Mucosa of descending colon (tissue), 3 donors: ENCODE results near the gene HILPDA. TPM values are rescaled to one million over a fixed set of nuclear protein-coding genes. Genes with fewer than 3 reads are reported as not detected.
"Not testable (repeated sequence)": the region's sequence is repeated elsewhere in the genome, so short reads cannot be mapped to it uniquely, and the experiment has no call there.

Experiments
- ATAC-seq: fragments of 200-7000 bp; cut with Tn5 transposase; one replicate; pipeline ENCODE4 v1.9.1; 2020; ENCODE audit warnings: mild to moderate bottlenecking, moderate library complexity
- DNase-seq, 3 donors: peaks; one replicate each; pipeline ENCODE4 v3.0.0-alpha.2; 2020
- H3K36me3 ChIP-seq: fragments of 200-600 bp; one replicate; pipeline ENCODE4 v1.8.0; 2021; ENCODE audit warnings: low read depth, mild to moderate bottlenecking
- H3K4me1 ChIP-seq: fragments of 200-600 bp; one replicate; pipeline ENCODE4 v1.8.0; 2021; ENCODE audit warnings: low read depth, mild to moderate bottlenecking
- H3K4me3 ChIP-seq: fragments of 200-600 bp; one replicate; pipeline ENCODE4 v1.8.0; 2021; ENCODE audit warnings: mild to moderate bottlenecking
- H3K9me3 ChIP-seq: fragments of 200-600 bp; one replicate; pipeline ENCODE4 v1.8.0; 2021; ENCODE audit warnings: mild to moderate bottlenecking
- CTCF ChIP-seq: fragments of 200-600 bp; IDR thresholded peaks from one replicate; pipeline ENCODE4 v1.8.0; 2022; ENCODE audit warnings: antibody characterized with exemption, mild to moderate bottlenecking
- intact Hi-C, 2 donors: fragments of 100-400 bp; cut with DNase I in 1 of 2; cut with micrococcal nuclease in 1 of 2; formaldehyde crosslinking; loops; one replicate each; pipeline versions ENCODE4 v1.11.0 to v1.11.1; 2022; cut with DNase I, micrococcal nuclease
- total RNA-seq, 3 donors: library from RNA; stranded (reverse); fragmentation: NEBNext Ultra II Directional in 2 of 3; extraction: Animal tissue kit (Norgen Biotek cat#: 25700) in 2 of 3; gene quantifications; one replicate each; pipeline versions ENCODE4 v1.2.1 to v1.2.4, GENCODE V29; 2021 to 2023
- donor health status: DM: no; HTN: no; CAD: no; lungs with moderate emphysema.
- donor health status: DM: no; HTN: no; CAD: no.
- donor health status: DM: no; HTN: yes; CAD: no.

The HILPDA gene
- total RNA-seq, 3 donors from 2014 or later, result 5.8 to 9.8 (median 6.6) TPM

- Histone ChIP-seq H3K4me1 (peaks cover 30% of the 10 kb centered on the region), H3K36me3 (no peaks in the 10 kb centered on the region), H3K4me3 (no peak overlapping the region), H3K9me3 (no peaks in the 10 kb centered on the region)
- DNase-seq (no peak), ATAC-seq (no peak)
- no peak for TF ChIP-seq CTCF
- intact Hi-C loops, result loop anchor here in 1 of 2 donors (2.0 kb wide), 1 partner anchor 32 kb away; no protein-coding TSS in a partner anchor
Observed at GRCh38 chr7:128458956-128459355, 3.3 kb downstream of the HILPDA start.

- Histone ChIP-seq H3K36me3 (no peaks in the 10 kb centered on the region), H3K9me3 (no peaks in the 10 kb centered on the region), H3K4me1 (peaks cover 26% of the 10 kb centered on the region), H3K4me3 (no peak overlapping the region)
- peak; percentile 68 for ATAC-seq
- intact Hi-C loops, result loop anchor here in 1 of 2 donors (2.0 kb wide), 1 partner anchor 33 kb away; no protein-coding TSS in a partner anchor
- peak in 2 of 3 donors; percentile 57 to 86 for DNase-seq
- peak; percentile 49 for TF ChIP-seq CTCF
Observed at GRCh38 chr7:128459394-128459878, 3.8 kb downstream of the HILPDA start.

GRCh38 chr7:128462460-128462859 lies 6.8 kb downstream of the HILPDA start:
- no peak for TF ChIP-seq CTCF
- no peaks in the 10 kb centered on the region for H3K36me3 ChIP-seq

GRCh38 chr7:128463345-128463744 lies 7.7 kb downstream of the HILPDA start:
- H3K4me1 ChIP-seq, intact Hi-C loops, H3K4me3 ChIP-seq, DNase-seq, ATAC-seq, H3K9me3 ChIP-seq, H3K36me3 ChIP-seq: not testable (repeated sequence)

More at GRCh38 chr7:128462460-128462859, 6.8 kb downstream of the HILPDA start:
- intact Hi-C loops, result no loop called here
- Histone ChIP-seq H3K9me3 (no peaks in the 10 kb centered on the region), H3K4me3 (no peak overlapping the region), H3K4me1 (peaks cover 9% of the 10 kb centered on the region)
- DNase-seq (no peak), ATAC-seq (no peak)

GRCh38 chr7:128463933-128464332 lies 8.3 kb downstream of the HILPDA start:
- H3K36me3 ChIP-seq, DNase-seq, H3K4me1 ChIP-seq, intact Hi-C loops, H3K4me3 ChIP-seq, H3K9me3 ChIP-seq, ATAC-seq: not testable (repeated sequence)

GRCh38 chr7:128466871-128467270 lies 11.2 kb downstream of the HILPDA start:
- H3K4me1 ChIP-seq, result not testable (repeated sequence)

GRCh38 chr7:128476402-128477335 lies 21.0 kb downstream of the HILPDA start, which contains the start of gene METTL2B:
TSS of gene METTL2B (plus strand) at chr7:128476748. CDS start at chr7:128476766, 18 bp downstream.
- peak; percentile 92 to 95 (median 94) for DNase-seq
- peak within 1 kb of the TSS; percentile 60 for H3K4me3 ChIP-seq
- H3K4me1 ChIP-seq, intact Hi-C loops, H3K36me3 ChIP-seq, H3K9me3 ChIP-seq: not testable (repeated sequence)
- peak; percentile 98 for ATAC-seq

More at GRCh38 chr7:128466871-128467270, 11.2 kb downstream of the HILPDA start:
- H3K36me3 ChIP-seq, ATAC-seq, intact Hi-C loops, H3K9me3 ChIP-seq, H3K4me3 ChIP-seq, DNase-seq: not testable (repeated sequence)

- H3K9me3 ChIP-seq, H3K36me3 ChIP-seq, DNase-seq, H3K4me1 ChIP-seq, intact Hi-C loops, ATAC-seq: not testable (repeated sequence)
- H3K4me3 ChIP-seq, result peak overlapping the region; percentile 60
Observed at GRCh38 chr7:128477336-128477690, 21.6 kb downstream of the HILPDA start.

GRCh38 chr7:128479082-128479481 lies 23.4 kb downstream of the HILPDA start:
- H3K36me3 ChIP-seq, DNase-seq, intact Hi-C loops, H3K4me3 ChIP-seq, H3K9me3 ChIP-seq, ATAC-seq, H3K4me1 ChIP-seq: not testable (repeated sequence)

- H3K36me3 ChIP-seq, H3K9me3 ChIP-seq, H3K4me1 ChIP-seq, intact Hi-C loops, DNase-seq, H3K4me3 ChIP-seq: not testable (repeated sequence)
- ATAC-seq, result peak; percentile 92
Observed at GRCh38 chr7:128488134-128488533, 32.5 kb downstream of the HILPDA start.
